ENCODE data around the gene SLC5A2.

SLC5A2 gene

GRCh38 chr16:31460582-31461002, 22.3 kb upstream of the SLC5A2 start:
- DNase-seq: no peak

- DNase-seq: no peak
Measured at GRCh38 chr16:31461201-31461920, 21.6 kb upstream of the SLC5A2 start.

- no peak for DNase-seq
Measured at GRCh38 chr16:31461921-31462804, 20.8 kb upstream of the SLC5A2 start.

GRCh38 chr16:31464348-31464769, 18.6 kb upstream of the SLC5A2 start:
- no peak for DNase-seq

- no peak for DNase-seq
Measured at GRCh38 chr16:31464781-31465260, 18.1 kb upstream of the SLC5A2 start.

- no peak for DNase-seq
Measured at GRCh38 chr16:31465788-31466370, 17.0 kb upstream of the SLC5A2 start.

GRCh38 chr16:31466381-31466841, 16.5 kb upstream of the SLC5A2 start:
- no peak for DNase-seq

GRCh38 chr16:31467151-31467773, 15.7 kb upstream of the SLC5A2 start:
- no peak for DNase-seq

GRCh38 chr16:31467858-31468257, 15.1 kb upstream of the SLC5A2 start:
- no peak for DNase-seq

GRCh38 chr16:31470615-31471014, 12.3 kb upstream of the SLC5A2 start:
- DNase-seq: no peak

GRCh38 chr16:31471241-31471874, 11.6 kb upstream of the SLC5A2 start:
- DNase-seq: no peak

- DNase-seq: no peak
Measured at GRCh38 chr16:31471875-31472708, 10.8 kb upstream of the SLC5A2 start, which contains the start of gene TGFB1I1. Gene TGFB1I1 (plus strand): TSS chr16:31472152. CDS start chr16:31472189, 37 bp downstream.

GRCh38 chr16:31472709-31473203, 10.2 kb upstream of the SLC5A2 start:
- DNase-seq: peak; percentile 70

- no peak for DNase-seq
Measured at GRCh38 chr16:31473264-31473984, 9.5 kb upstream of the SLC5A2 start.

GRCh38 chr16:31474173-31474714, 8.7 kb upstream of the SLC5A2 start:
- DNase-seq: no peak

GRCh38 chr16:31474773-31475738, 7.9 kb upstream of the SLC5A2 start:
- DNase-seq: no peak

- no peak for DNase-seq
Measured at GRCh38 chr16:31475946-31476302, 7.0 kb upstream of the SLC5A2 start.

GRCh38 chr16:31476303-31477219, 6.4 kb upstream of the SLC5A2 start:
- peak; percentile 88 for DNase-seq

All from stimulated activated CD4-positive, alpha-beta T cell treated with anti-CD3 and anti-CD28 coated beads, Interleukin-1b, Interleukin-23, amount 100 ng/mL, for 48 hours (primary cell).